Choroid plexus epithelial cell (primary cell): ENCODE data around the gene KIF16B.
"Not testable (repeated sequence)": the region's sequence is repeated elsewhere in the genome, so short reads cannot be mapped to it uniquely, and the experiment has no call there.

Experiments
- DNase-seq: peaks from one replicate; pipeline ENCODE4 v3.0.0-alpha.2; 2010; ENCODE audit warnings: low read depth
- H3K4me3 ChIP-seq: 2 replicates; pipeline ENCODE4 v1.5.1; 2011; ENCODE audit warnings: low read depth, mild to moderate bottlenecking, control low read depth, low read length, moderate library complexity
- TF ChIP-seq, protein P1 (sequence below): conservative IDR thresholded peaks from 2 replicates; pipeline ENCODE4 v1.5.1; 2011; ENCODE audit warnings: low read depth, mild to moderate bottlenecking, control low read depth, inconsistent platforms, low read length, moderate library complexity

KIF16B gene

DNA sequence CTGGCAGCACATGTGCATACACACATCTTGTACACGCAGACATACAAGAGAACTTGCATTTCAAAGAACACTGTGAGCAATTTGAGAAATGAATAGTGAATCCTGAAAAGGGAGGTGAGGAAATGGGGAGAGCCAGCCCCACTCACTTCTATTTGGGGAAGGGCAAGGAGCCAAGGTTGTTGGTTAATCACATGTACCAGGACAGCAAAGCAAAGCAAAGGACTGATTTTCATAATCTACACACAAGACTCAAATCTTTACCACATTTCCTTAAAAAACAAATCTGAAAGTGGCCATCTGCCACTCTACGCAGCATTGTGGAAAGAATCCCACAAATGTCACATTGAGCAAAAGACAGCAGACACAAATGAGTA lies 35.0 kb upstream of the KIF16B start:
- DNase-seq: no peak
- H3K4me3 ChIP-seq: no peak overlapping the region
- TF ChIP-seq, protein P1, sequence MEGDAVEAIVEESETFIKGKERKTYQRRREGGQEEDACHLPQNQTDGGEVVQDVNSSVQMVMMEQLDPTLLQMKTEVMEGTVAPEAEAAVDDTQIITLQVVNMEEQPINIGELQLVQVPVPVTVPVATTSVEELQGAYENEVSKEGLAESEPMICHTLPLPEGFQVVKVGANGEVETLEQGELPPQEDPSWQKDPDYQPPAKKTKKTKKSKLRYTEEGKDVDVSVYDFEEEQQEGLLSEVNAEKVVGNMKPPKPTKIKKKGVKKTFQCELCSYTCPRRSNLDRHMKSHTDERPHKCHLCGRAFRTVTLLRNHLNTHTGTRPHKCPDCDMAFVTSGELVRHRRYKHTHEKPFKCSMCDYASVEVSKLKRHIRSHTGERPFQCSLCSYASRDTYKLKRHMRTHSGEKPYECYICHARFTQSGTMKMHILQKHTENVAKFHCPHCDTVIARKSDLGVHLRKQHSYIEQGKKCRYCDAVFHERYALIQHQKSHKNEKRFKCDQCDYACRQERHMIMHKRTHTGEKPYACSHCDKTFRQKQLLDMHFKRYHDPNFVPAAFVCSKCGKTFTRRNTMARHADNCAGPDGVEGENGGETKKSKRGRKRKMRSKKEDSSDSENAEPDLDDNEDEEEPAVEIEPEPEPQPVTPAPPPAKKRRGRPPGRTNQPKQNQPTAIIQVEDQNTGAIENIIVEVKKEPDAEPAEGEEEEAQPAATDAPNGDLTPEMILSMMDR: no peak

DNA sequence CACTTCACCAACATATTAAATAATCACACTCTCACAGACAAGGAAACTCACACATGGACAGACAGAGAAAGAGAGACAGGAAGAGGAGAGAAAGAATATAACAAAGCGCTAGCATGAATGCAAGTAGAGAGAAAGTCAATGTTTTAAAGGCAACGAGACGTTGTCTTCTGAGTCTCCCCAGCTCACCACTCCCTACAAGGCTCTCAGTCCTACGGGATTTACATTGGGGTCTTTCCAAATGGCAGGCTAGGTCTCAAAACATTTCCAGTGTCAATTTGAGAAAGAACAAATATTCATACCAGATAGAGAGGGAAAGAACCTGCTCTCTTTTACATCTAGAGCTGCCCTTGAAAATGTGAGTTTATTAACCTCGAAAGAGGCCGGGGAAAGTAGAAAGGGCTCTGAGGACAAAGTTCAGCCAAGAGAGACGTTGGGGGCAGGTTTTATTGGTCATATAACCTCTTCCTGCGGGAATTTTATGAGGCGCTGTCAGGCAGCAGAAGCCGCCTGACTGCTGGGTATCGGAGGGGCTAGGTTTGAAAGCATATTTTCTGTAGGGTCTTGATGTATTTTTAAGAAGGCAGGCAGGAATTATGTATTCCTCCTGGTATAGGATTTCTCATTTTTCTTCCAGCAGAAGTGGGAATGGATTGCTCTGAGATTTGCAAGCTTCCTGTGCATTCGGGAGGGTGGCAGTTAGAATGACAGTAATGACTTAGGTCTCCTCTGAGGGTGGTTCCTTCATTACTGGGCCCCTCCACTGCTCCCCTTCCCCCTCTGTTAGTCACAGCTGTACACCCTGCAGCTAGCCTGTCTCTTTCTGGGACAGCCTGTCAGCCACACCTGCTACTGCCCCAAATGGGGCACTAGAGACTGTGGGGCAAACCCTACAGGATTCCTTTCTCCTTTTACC lies 34.4 kb upstream of the KIF16B start:
- TF ChIP-seq, protein P1: no peak
- no peak for DNase-seq
- H3K4me3 ChIP-seq: no peak overlapping the region

DNA sequence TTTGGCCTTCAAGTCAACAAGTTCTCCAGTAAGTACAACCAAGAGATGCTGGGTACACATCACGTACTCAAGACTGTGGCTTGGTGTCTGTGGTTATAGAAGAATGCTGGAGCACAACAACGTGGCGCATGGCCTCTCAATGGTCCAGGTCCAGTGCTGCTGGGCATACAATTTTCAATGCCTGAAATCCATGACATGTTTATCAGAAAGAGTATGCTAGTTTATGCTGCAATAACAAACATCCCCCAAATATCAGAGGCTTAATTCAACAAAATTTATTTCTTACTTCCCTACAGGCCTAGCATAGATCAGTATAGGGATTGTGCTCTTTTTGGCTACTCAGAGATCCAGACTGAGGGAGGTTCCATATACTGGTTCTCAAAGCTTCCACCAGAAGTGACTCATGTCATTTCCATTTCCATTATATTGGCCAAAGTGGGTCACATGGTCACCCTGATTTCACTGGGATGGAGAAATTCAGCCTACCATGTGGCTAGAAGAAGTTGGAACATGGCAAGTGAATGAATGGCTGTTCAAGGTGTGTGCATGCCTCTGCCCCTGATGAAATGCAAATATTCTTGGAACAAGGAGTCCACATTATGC lies 33.3 kb upstream of the KIF16B start:
- TF ChIP-seq, protein P1: no peak
- DNase-seq: no peak
- no peak overlapping the region for H3K4me3 ChIP-seq

DNA sequence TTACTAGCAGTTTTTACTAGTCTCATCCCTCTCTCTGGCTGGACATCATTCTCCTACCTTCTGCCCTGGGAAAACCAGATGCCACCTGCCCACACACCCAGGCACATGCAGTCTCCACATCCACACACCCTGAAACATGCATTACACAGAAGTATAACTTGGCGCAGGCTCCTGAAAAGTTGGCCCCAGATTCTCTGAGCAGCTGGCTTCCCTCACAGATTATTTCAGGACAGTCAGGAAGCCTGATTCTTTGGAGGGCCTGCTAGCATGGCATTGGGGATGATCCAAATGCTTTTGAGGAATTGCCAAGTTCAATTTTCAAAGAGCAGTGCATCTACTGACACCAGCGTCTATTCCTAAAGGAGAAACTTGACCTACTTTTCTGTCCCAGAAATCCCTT lies 27.8 kb upstream of the KIF16B start:
- no peak for DNase-seq
- no peak overlapping the region for H3K4me3 ChIP-seq
- TF ChIP-seq, protein P1: no peak

DNA sequence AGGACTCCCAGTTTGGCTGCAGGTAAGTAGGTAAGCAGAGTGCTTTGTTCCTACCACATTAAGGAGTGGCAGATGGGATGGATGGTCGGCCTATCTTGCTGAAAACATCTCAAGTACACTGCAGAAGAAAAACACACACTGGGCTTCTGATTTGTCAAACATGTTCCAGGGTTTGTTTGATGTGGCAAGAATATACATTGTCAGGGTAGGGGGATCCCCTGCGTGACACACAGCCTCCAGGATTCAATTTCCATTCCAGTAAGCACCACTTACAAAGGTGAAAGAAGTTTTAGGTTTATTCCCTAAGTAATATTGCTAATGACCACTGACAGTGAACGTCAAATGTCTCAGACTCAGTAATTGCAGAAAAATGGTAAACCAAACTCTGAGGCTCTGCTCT lies 26.0 kb upstream of the KIF16B start:
- DNase-seq: no peak
- TF ChIP-seq, protein P1: no peak
- no peak overlapping the region for H3K4me3 ChIP-seq

DNA sequence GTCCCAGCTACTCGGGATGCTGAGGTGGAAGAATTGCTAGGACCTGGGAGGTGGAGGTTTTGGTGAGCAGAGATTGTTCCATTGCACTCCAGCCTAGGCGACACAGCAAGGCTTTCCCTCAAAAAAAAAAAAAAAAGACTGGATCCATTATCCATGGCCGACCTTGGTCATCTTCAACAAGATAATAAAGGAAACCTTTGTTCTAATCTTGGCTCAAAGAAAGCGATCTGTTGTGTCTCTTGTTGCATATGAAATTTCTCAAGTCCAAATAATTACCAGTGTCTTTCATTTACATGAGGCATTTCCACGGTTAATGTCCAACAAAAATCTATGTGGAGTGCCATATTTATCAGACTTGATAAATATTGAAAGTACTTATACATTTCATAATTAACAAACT lies 23.7 kb upstream of the KIF16B start:
- H3K4me3 ChIP-seq: no peak overlapping the region
- TF ChIP-seq, protein P1: no peak
- no peak for DNase-seq

DNA sequence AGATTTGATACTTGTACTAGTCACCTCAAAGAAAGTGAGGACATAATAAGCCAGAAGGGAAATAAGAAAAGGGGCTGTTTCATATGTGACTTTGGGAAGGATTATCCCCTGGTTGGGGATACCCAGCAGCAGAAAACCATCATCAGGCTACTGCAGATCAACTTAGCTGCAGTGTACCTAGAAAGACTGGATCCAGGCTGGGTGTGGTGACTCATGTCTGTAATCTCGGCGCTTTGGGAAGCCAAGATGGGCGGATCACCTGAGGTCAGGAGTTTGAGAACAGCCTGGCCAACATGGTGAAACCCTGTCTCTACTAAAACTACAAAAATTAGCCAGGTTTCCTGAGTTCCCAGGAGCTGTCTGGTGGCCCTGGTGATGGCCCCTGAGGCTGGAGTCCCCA lies 23.2 kb upstream of the KIF16B start:
- not testable (repeated sequence) for DNase-seq, H3K4me3 ChIP-seq
